Measurements from ENCODE around the gene CASP10.

Gene CASP10

GRCh38 chr2:201205515-201205849, 22.5 kb downstream of the CASP10 start:
- H2BK12ac ChIP-seq (ENCODE audit: low read length in 2 of 2): no peak overlapping the region
- H3K18ac ChIP-seq (ENCODE audit: low read depth in 1 of 2, low read length in 2 of 2): no peak overlapping the region
- H3K36me3 ChIP-seq (ENCODE audit: control insufficient read depth in 1 of 2, insufficient read depth in 2 of 2, low read depth in 1 of 2, low read length in 2 of 2): peaks cover 0 to 14% of the 10 kb centered on the region in 2 experiments
- H4K8ac ChIP-seq (ENCODE audit: low read length): no peak overlapping the region
- no peak overlapping the region for H2BK5ac ChIP-seq (ENCODE audit: low read depth, low read length, poor library complexity, severe bottlenecking)
- H3K14ac ChIP-seq (ENCODE audit: low read length in 2 of 2): no peak overlapping the region
- H3K4me2 ChIP-seq (ENCODE audit: low read length, poor library complexity, severe bottlenecking): no peak overlapping the region
- no peaks in the 10 kb centered on the region for H3K79me1 ChIP-seq (replicated peaks; ENCODE audit: low read length, poor library complexity, severe bottlenecking)
- H2AK5ac ChIP-seq (ENCODE audit: low read length, severe bottlenecking): peak overlapping the region; percentile 56
- H2BK15ac ChIP-seq (ENCODE audit: low read depth, poor library complexity, severe bottlenecking): no peak overlapping the region
- no peak overlapping the region for H2AFZ ChIP-seq (ENCODE audit: low read depth, low read length)
- no peaks in the 10 kb centered on the region for H3K27me3 ChIP-seq (ENCODE audit: control insufficient read depth in 1 of 2, insufficient read depth in 1 of 2, low read length in 2 of 2)
- no peak overlapping the region for H3K4ac ChIP-seq (ENCODE audit: low read depth in 1 of 2, low read length in 2 of 2)
- H2BK120ac ChIP-seq (ENCODE audit: low read depth, low read length): no peak overlapping the region
- no peak overlapping the region for H3K23ac ChIP-seq (ENCODE audit: low read length in 2 of 2)
- H4K91ac ChIP-seq (ENCODE audit: low read length): no peak overlapping the region
- H3K9ac ChIP-seq (ENCODE audit: low read length): peak overlapping the region; percentile 60
- peaks cover 4% of the 10 kb centered on the region for H3K4me1 ChIP-seq (ENCODE audit: control insufficient read depth, insufficient read depth, low read depth, low read length)
- 93% methylated on average over 3 of the region's 3 CpGs for WGBS
- H3K27ac ChIP-seq (ENCODE audit: low read length, poor library complexity, severe bottlenecking): no peak overlapping the region
- H3K9me3 ChIP-seq (ENCODE audit: control insufficient read depth, low read length): no peaks in the 10 kb centered on the region
- DNase-seq: no peak
- peak overlapping the region in 1 of 2 experiments; percentile 32 for H3K4me3 ChIP-seq (ENCODE audit: insufficient read depth in 1 of 2, low read depth in 1 of 2, low read length in 2 of 2)

- Histone ChIP-seq H4K8ac (ENCODE audit: low read length) (no peak overlapping the region), H3K9ac (ENCODE audit: low read length) (no peak overlapping the region), H2BK12ac (ENCODE audit: low read length in 2 of 2) (no peak overlapping the region), H3K4me2 (ENCODE audit: low read length, poor library complexity, severe bottlenecking) (no peak overlapping the region), H3K27me3 (ENCODE audit: control insufficient read depth in 1 of 2, insufficient read depth in 1 of 2, low read length in 2 of 2) (no peaks in the 10 kb centered on the region), H3K27ac (ENCODE audit: low read length, poor library complexity, severe bottlenecking) (no peak overlapping the region), H3K79me1 (replicated peaks; ENCODE audit: low read length, poor library complexity, severe bottlenecking) (no peaks in the 10 kb centered on the region), H3K14ac (ENCODE audit: low read length in 2 of 2) (no peak overlapping the region), H3K18ac (ENCODE audit: low read depth in 1 of 2, low read length in 2 of 2) (no peak overlapping the region), H2BK15ac (ENCODE audit: low read depth, poor library complexity, severe bottlenecking) (no peak overlapping the region), H3K4me3 (ENCODE audit: insufficient read depth in 1 of 2, low read depth in 1 of 2, low read length in 2 of 2) (no peak overlapping the region), H2AK5ac (ENCODE audit: low read length, severe bottlenecking) (no peak overlapping the region), H3K23ac (ENCODE audit: low read length in 2 of 2) (no peak overlapping the region), H4K91ac (ENCODE audit: low read length) (no peak overlapping the region), H3K4ac (ENCODE audit: low read depth in 1 of 2, low read length in 2 of 2) (no peak overlapping the region), H2BK120ac (ENCODE audit: low read depth, low read length) (no peak overlapping the region), H2AFZ (ENCODE audit: low read depth, low read length) (no peak overlapping the region), H3K9me3 (ENCODE audit: control insufficient read depth, low read length) (no peaks in the 10 kb centered on the region), H3K4me1 (ENCODE audit: control insufficient read depth, insufficient read depth, low read depth, low read length) (peaks cover 4% of the 10 kb centered on the region), H2BK5ac (ENCODE audit: low read depth, low read length, poor library complexity, severe bottlenecking) (no peak overlapping the region), H3K36me3 (ENCODE audit: control insufficient read depth in 1 of 2, insufficient read depth in 2 of 2, low read depth in 1 of 2, low read length in 2 of 2) (peaks cover 0 to 14% of the 10 kb centered on the region in 2 experiments)
- no peak for DNase-seq
- WGBS: 95% methylated on average over 12 of the region's 12 CpGs
Measured at GRCh38 chr2:201208563-201209252, 25.8 kb downstream of the CASP10 start.

GRCh38 chr2:201215963-201216362, 33.0 kb downstream of the CASP10 start:
- no peak overlapping the region for H3K4me3 ChIP-seq (ENCODE audit: insufficient read depth in 1 of 2, low read depth in 1 of 2, low read length in 2 of 2)
- WGBS: 98% methylated on average over 3 of the region's 4 CpGs
- no peak overlapping the region for H2BK15ac ChIP-seq (ENCODE audit: low read depth, poor library complexity, severe bottlenecking)
- H3K4me2 ChIP-seq (ENCODE audit: low read length, poor library complexity, severe bottlenecking): no peak overlapping the region
- H2AFZ ChIP-seq (ENCODE audit: low read depth, low read length): no peak overlapping the region
- H3K9me3 ChIP-seq (ENCODE audit: control insufficient read depth, low read length): no peaks in the 10 kb centered on the region
- H4K8ac ChIP-seq (ENCODE audit: low read length): no peak overlapping the region
- no peak overlapping the region for H4K91ac ChIP-seq (ENCODE audit: low read length)
- H3K18ac ChIP-seq (ENCODE audit: low read depth in 1 of 2, low read length in 2 of 2): no peak overlapping the region
- H3K9ac ChIP-seq (ENCODE audit: low read length): no peak overlapping the region
- H3K27me3 ChIP-seq (ENCODE audit: control insufficient read depth in 1 of 2, insufficient read depth in 1 of 2, low read length in 2 of 2): no peaks in the 10 kb centered on the region
- no peaks in the 10 kb centered on the region for H3K79me1 ChIP-seq (replicated peaks; ENCODE audit: low read length, poor library complexity, severe bottlenecking)
- DNase-seq: no peak
- H3K4ac ChIP-seq (ENCODE audit: low read depth in 1 of 2, low read length in 2 of 2): no peak overlapping the region
- H2BK120ac ChIP-seq (ENCODE audit: low read depth, low read length): no peak overlapping the region
- H3K14ac ChIP-seq (ENCODE audit: low read length in 2 of 2): no peak overlapping the region
- H3K36me3 ChIP-seq (ENCODE audit: control insufficient read depth in 1 of 2, insufficient read depth in 2 of 2, low read depth in 1 of 2, low read length in 2 of 2): peaks cover 0 to 11% of the 10 kb centered on the region in 2 experiments
- no peak overlapping the region for H2AK5ac ChIP-seq (ENCODE audit: low read length, severe bottlenecking)
- H3K4me1 ChIP-seq (ENCODE audit: control insufficient read depth, insufficient read depth, low read depth, low read length): peaks cover 2% of the 10 kb centered on the region
- no peak overlapping the region for H3K27ac ChIP-seq (ENCODE audit: low read length, poor library complexity, severe bottlenecking)
- no peak overlapping the region for H2BK12ac ChIP-seq (ENCODE audit: low read length in 2 of 2)
- no peak overlapping the region for H3K23ac ChIP-seq (ENCODE audit: low read length in 2 of 2)
- H2BK5ac ChIP-seq (ENCODE audit: low read depth, low read length, poor library complexity, severe bottlenecking): no peak overlapping the region

GRCh38 chr2:201216918-201217317, 34.0 kb downstream of the CASP10 start:
- Histone ChIP-seq H2AFZ (ENCODE audit: low read depth, low read length) (no peak overlapping the region), H3K23ac (ENCODE audit: low read length in 2 of 2) (no peak overlapping the region), H2AK5ac (ENCODE audit: low read length, severe bottlenecking) (no peak overlapping the region), H2BK15ac (ENCODE audit: low read depth, poor library complexity, severe bottlenecking) (no peak overlapping the region), H2BK120ac (ENCODE audit: low read depth, low read length) (no peak overlapping the region), H3K4me1 (ENCODE audit: control insufficient read depth, insufficient read depth, low read depth, low read length) (peaks cover 2% of the 10 kb centered on the region), H3K4ac (ENCODE audit: low read depth in 1 of 2, low read length in 2 of 2) (no peak overlapping the region), H3K79me1 (replicated peaks; ENCODE audit: low read length, poor library complexity, severe bottlenecking) (no peaks in the 10 kb centered on the region), H3K27me3 (ENCODE audit: control insufficient read depth in 1 of 2, insufficient read depth in 1 of 2, low read length in 2 of 2) (no peaks in the 10 kb centered on the region), H3K18ac (ENCODE audit: low read depth in 1 of 2, low read length in 2 of 2) (no peak overlapping the region), H3K36me3 (ENCODE audit: control insufficient read depth in 1 of 2, insufficient read depth in 2 of 2, low read depth in 1 of 2, low read length in 2 of 2) (peaks cover 0 to 11% of the 10 kb centered on the region in 2 experiments), H4K8ac (ENCODE audit: low read length) (no peak overlapping the region), H3K9me3 (ENCODE audit: control insufficient read depth, low read length) (no peaks in the 10 kb centered on the region), H3K4me2 (ENCODE audit: low read length, poor library complexity, severe bottlenecking) (no peak overlapping the region), H3K4me3 (ENCODE audit: insufficient read depth in 1 of 2, low read depth in 1 of 2, low read length in 2 of 2) (no peak overlapping the region), H3K9ac (ENCODE audit: low read length) (no peak overlapping the region), H3K14ac (ENCODE audit: low read length in 2 of 2) (no peak overlapping the region), H2BK12ac (ENCODE audit: low read length in 2 of 2) (no peak overlapping the region), H3K27ac (ENCODE audit: low read length, poor library complexity, severe bottlenecking) (no peak overlapping the region), H2BK5ac (ENCODE audit: low read depth, low read length, poor library complexity, severe bottlenecking) (no peak overlapping the region), H4K91ac (ENCODE audit: low read length) (no peak overlapping the region)
- WGBS: no CpG with 5 or more reads among the region's 1 CpG
- DNase-seq: no peak
